Measurements from ENCODE around the gene SLC35F5.

The SLC35F5 gene

GRCh38 chr2:113768770-113769169 lies 12.3 kb upstream of the SLC35F5 start:
- no peaks in the 10 kb centered on the region for H3K4me1 ChIP-seq (ENCODE audit: insufficient read depth, low read length)
- peaks cover 15% of the 10 kb centered on the region for H3K9me3 ChIP-seq (ENCODE audit: control insufficient read depth, insufficient read depth, low read length)
- no peak overlapping the region for H3K9ac ChIP-seq (ENCODE audit: low read depth, low read length)
- H3K36me3 ChIP-seq (ENCODE audit: insufficient read depth, low read length) = no peaks in the 10 kb centered on the region

DNA sequence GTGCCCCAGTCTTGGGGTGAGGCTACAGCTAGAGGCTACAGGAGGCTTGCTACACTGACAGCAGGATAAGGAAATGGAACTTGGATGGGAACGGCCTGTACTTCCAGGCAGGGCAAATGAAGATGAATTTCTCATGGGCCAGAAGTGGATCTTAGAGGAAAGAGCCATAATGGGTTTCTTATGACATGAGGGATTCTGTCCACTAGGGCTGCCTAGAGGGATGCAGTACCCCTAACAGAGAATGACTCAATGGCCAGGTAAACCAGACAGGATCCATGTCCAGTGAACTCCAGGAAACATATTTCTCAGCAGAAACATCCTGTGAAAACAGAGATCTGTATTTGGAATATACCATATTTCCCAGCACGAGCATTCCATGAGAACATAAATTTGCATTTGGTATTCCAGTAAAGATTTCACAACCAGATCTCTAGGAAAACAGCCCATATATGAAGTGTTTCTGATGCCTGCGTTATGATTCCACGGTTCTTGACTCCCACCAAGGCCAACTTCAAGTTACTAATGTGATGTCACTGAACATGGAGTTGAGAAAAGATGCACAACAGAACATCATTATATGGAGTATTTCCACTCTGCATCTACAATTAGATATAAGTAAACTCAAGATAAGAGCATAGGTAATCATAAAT lies 11.5 kb upstream of the SLC35F5 start:
- H3K9ac ChIP-seq (ENCODE audit: low read depth, low read length) = no peak overlapping the region

GRCh38 chr2:113765276-113765675 lies 8.8 kb upstream of the SLC35F5 start:
- peaks cover 15% of the 10 kb centered on the region for H3K9me3 ChIP-seq (ENCODE audit: control insufficient read depth, insufficient read depth, low read length)
- H3K36me3 ChIP-seq (ENCODE audit: insufficient read depth, low read length) = no peaks in the 10 kb centered on the region
- H3K4me1 ChIP-seq (ENCODE audit: insufficient read depth, low read length) = 0 out of 2 replicates have a peak, but pooled peaks cover 3% of the 10 kb centered on the region
- H3K9ac ChIP-seq (ENCODE audit: low read depth, low read length) = no peak overlapping the region

More for the DNA sequence above, 11.5 kb upstream of the SLC35F5 start:
- peaks cover 15% of the 10 kb centered on the region for H3K9me3 ChIP-seq (ENCODE audit: control insufficient read depth, insufficient read depth, low read length)
- H3K4me1 ChIP-seq (ENCODE audit: insufficient read depth, low read length) = no peaks in the 10 kb centered on the region
- H3K36me3 ChIP-seq (ENCODE audit: insufficient read depth, low read length) = no peaks in the 10 kb centered on the region

DNA sequence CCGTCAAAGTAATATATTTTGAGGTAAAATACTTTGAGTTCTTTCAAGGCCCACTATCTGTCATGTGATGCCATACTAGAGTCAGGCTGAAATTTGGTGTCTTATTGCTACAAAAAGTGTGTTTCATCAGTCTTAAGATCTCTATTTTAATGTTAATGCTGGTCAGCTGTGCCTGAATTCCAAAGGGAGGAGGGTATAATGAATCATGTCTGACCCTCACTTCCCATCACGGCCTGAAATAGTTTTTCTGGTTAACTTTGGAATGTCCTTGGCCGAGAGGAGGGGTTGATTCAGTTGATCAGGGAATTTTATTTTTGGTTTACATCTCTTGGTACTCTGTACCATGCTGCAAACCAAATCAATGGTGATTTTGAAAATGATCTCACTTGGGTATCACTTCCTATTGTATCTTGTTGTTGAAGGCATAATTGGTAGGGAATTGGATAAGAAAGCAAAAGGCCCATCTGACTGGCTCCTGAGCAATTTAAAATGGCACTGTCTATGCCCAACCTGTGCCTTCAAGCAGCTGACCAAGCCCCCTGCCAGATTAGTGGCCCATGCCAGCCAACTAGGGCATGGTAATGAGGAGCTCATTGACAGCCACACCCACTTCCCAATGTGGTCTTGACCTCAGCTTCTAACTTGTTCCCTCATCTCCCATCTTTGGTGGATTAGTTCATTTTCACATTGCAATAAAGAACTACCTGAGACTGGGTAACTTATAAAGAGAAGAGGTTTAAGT lies 6.1 kb upstream of the SLC35F5 start:
- no peak overlapping the region for H3K9ac ChIP-seq (ENCODE audit: low read depth, low read length)
- 0 out of 2 replicates have a peak, but pooled peaks cover 3% of the 10 kb centered on the region for H3K4me1 ChIP-seq (ENCODE audit: insufficient read depth, low read length)

DNA sequence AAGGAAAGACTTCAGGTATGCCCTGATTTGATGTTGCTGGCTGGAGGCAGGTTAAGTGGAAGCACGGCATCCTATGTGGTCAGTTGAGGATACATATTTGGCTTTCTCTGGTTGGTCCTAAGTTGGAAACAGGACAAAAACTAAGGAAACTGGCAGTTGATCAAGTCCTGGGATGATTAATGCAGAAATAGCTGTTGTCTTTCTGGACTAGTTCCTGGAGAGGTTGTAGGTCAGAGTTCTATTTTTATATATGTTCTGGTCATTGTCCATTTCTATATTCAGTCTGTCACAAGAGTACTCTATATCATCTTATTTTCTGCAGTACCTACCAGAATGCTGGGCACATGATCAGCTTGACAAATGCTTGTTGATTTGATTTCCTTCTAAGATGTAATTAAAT lies 4.0 kb upstream of the SLC35F5 start:
- H3K9me3 ChIP-seq (ENCODE audit: control insufficient read depth, insufficient read depth, low read length) = peaks cover 10% of the 10 kb centered on the region
- H3K4me1 ChIP-seq (ENCODE audit: insufficient read depth, low read length) = 0 out of 2 replicates have a peak, but pooled peaks cover 3% of the 10 kb centered on the region
- no peaks in the 10 kb centered on the region for H3K36me3 ChIP-seq (ENCODE audit: insufficient read depth, low read length)
- no peak overlapping the region for H3K9ac ChIP-seq (ENCODE audit: low read depth, low read length)

More for the DNA sequence above, 6.1 kb upstream of the SLC35F5 start:
- H3K36me3 ChIP-seq (ENCODE audit: insufficient read depth, low read length) = no peaks in the 10 kb centered on the region
- H3K9me3 ChIP-seq (ENCODE audit: control insufficient read depth, insufficient read depth, low read length) = peaks cover 15% of the 10 kb centered on the region

DNA sequence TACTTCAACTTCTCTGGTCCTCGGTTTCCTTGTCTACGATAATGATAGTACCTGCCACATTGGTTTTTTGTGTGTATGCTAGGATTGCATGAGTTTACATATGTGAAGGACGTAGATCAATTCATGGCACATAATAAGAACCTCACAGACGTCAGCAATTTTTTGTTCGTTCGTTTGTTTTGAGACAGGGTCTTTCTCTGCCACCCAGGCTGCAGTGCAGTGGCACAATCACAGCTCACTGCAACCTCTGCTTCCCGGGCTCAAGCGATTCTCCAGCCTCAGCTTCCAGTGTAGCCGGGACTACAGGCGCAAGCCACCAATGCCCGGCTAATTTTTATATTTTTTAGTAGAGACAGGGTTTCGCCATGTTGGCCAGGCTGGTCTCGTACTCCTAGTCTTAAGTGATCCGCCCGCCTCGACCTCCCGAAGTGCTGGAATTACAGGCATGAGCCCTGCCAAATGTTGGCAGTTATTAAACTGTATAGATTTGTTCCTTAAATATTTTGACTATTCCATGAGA lies 756 bp upstream of the SLC35F5 start:
- no peaks in the 10 kb centered on the region for H3K36me3 ChIP-seq (ENCODE audit: insufficient read depth, low read length)
- H3K4me1 ChIP-seq (ENCODE audit: insufficient read depth, low read length) = peaks cover 7% of the 10 kb centered on the region; the same call in 1 of the 2 replicates
- peak overlapping the region; percentile 99 for H3K9ac ChIP-seq (ENCODE audit: low read depth, low read length)
- H3K9me3 ChIP-seq (ENCODE audit: control insufficient read depth, insufficient read depth, low read length) = no peaks in the 10 kb centered on the region

GRCh38 chr2:113755835-113756354 lies 547 bp downstream of the SLC35F5 start:
- no peaks in the 10 kb centered on the region; the same call in 1 of the 2 replicates for H3K36me3 ChIP-seq (ENCODE audit: insufficient read depth, low read length)
- H3K4me1 ChIP-seq (ENCODE audit: insufficient read depth, low read length) = peaks cover 4% of the 10 kb centered on the region; the same call in 1 of the 2 replicates
- H3K9me3 ChIP-seq (ENCODE audit: control insufficient read depth, insufficient read depth, low read length) = no peaks in the 10 kb centered on the region
- H3K9ac ChIP-seq (ENCODE audit: low read depth, low read length) = peak overlapping the region; percentile 99

GRCh38 chr2:113755035-113755834 lies 1.2 kb downstream of the SLC35F5 start:
- peak overlapping the region; percentile 99 for H3K9ac ChIP-seq (ENCODE audit: low read depth, low read length)
- peaks cover 4% of the 10 kb centered on the region; the same call in 1 of the 2 replicates for H3K4me1 ChIP-seq (ENCODE audit: insufficient read depth, low read length)
- no peaks in the 10 kb centered on the region; the same call in 1 of the 2 replicates for H3K36me3 ChIP-seq (ENCODE audit: insufficient read depth, low read length)
- H3K9me3 ChIP-seq (ENCODE audit: control insufficient read depth, insufficient read depth, low read length) = no peaks in the 10 kb centered on the region

DNA sequence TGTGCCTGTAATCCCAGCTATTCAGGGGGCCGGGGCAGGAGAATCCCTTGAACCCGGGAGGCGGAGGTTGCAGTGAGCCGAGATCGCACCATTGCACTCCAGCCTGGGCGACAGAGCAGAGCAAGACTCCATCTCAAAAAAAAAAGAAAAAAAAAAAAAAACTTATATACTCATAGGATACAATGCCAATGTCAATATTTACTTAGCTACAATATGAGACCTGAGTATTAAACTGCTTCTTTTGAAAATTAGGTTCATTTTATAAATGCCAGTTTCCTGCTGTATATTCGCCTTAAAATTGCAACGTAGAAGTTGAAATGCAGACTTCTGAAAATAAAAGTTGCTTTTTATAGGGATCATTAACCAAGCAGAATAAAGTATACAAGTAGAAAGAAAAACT lies 2.3 kb downstream of the SLC35F5 start:
- H3K36me3 ChIP-seq (ENCODE audit: insufficient read depth, low read length) = no peaks in the 10 kb centered on the region; the same call in 1 of the 2 replicates
- no peak overlapping the region for H3K9ac ChIP-seq (ENCODE audit: low read depth, low read length)
- H3K9me3 ChIP-seq (ENCODE audit: control insufficient read depth, insufficient read depth, low read length) = no peaks in the 10 kb centered on the region
- H3K4me1 ChIP-seq (ENCODE audit: insufficient read depth, low read length) = peaks cover 4% of the 10 kb centered on the region; the same call in 1 of the 2 replicates

- Histone ChIP-seq H3K9ac (ENCODE audit: low read depth, low read length) (no peak overlapping the region), H3K4me1 (ENCODE audit: insufficient read depth, low read length) (peaks cover 4% of the 10 kb centered on the region; the same call in 1 of the 2 replicates), H3K9me3 (ENCODE audit: control insufficient read depth, insufficient read depth, low read length) (no peaks in the 10 kb centered on the region), H3K36me3 (ENCODE audit: insufficient read depth, low read length) (no peaks in the 10 kb centered on the region; the same call in 1 of the 2 replicates)
Measured at GRCh38 chr2:113750385-113750784, 6.1 kb downstream of the SLC35F5 start.

- no peak overlapping the region for H3K9ac ChIP-seq (ENCODE audit: low read depth, low read length)
- H3K4me1 ChIP-seq (ENCODE audit: insufficient read depth, low read length) = no peaks in the 10 kb centered on the region
- peaks cover 4% of the 10 kb centered on the region for H3K36me3 ChIP-seq (ENCODE audit: insufficient read depth, low read length)
- H3K9me3 ChIP-seq (ENCODE audit: control insufficient read depth, insufficient read depth, low read length) = no peaks in the 10 kb centered on the region
Measured at GRCh38 chr2:113741091-113741490, 15.4 kb downstream of the SLC35F5 start.

GRCh38 chr2:113739849-113740248 lies 16.6 kb downstream of the SLC35F5 start:
- Histone ChIP-seq H3K4me1 (ENCODE audit: insufficient read depth, low read length) (no peaks in the 10 kb centered on the region), H3K9ac (ENCODE audit: low read depth, low read length) (no peak overlapping the region), H3K36me3 (ENCODE audit: insufficient read depth, low read length) (peaks cover 4% of the 10 kb centered on the region)

GRCh38 chr2:113734185-113734584 lies 22.3 kb downstream of the SLC35F5 start:
- Histone ChIP-seq H3K9ac (ENCODE audit: low read depth, low read length) (no peak overlapping the region), H3K36me3 (ENCODE audit: insufficient read depth, low read length) (peaks cover 6% of the 10 kb centered on the region; the same call in 1 of the 2 replicates), H3K9me3 (ENCODE audit: control insufficient read depth, insufficient read depth, low read length) (no peaks in the 10 kb centered on the region), H3K4me1 (ENCODE audit: insufficient read depth, low read length) (no peaks in the 10 kb centered on the region)

More at GRCh38 chr2:113739849-113740248, 16.6 kb downstream of the SLC35F5 start:
- no peaks in the 10 kb centered on the region for H3K9me3 ChIP-seq (ENCODE audit: control insufficient read depth, insufficient read depth, low read length)

- Histone ChIP-seq H3K9ac (ENCODE audit: low read depth, low read length) (no peak overlapping the region), H3K9me3 (ENCODE audit: control insufficient read depth, insufficient read depth, low read length) (no peaks in the 10 kb centered on the region), H3K4me1 (ENCODE audit: insufficient read depth, low read length) (no peaks in the 10 kb centered on the region), H3K36me3 (ENCODE audit: insufficient read depth, low read length) (no peaks in the 10 kb centered on the region)
Measured at GRCh38 chr2:113724010-113724409, 32.4 kb downstream of the SLC35F5 start.

Data from ES-I3 (cell line).